ENCODE data around the gene GNAI2. TPM values are rescaled to one million over a fixed set of nuclear protein-coding genes. Genes with fewer than 3 reads are reported as not detected.
"Not testable (repeated sequence)": the region's sequence is repeated elsewhere in the genome, so short reads cannot be mapped to it uniquely, and the experiment has no call there.

GNAI2 gene
- total RNA-seq, 4 donors from 2014 or later: 149 to 297 (median 239) TPM

DNA sequence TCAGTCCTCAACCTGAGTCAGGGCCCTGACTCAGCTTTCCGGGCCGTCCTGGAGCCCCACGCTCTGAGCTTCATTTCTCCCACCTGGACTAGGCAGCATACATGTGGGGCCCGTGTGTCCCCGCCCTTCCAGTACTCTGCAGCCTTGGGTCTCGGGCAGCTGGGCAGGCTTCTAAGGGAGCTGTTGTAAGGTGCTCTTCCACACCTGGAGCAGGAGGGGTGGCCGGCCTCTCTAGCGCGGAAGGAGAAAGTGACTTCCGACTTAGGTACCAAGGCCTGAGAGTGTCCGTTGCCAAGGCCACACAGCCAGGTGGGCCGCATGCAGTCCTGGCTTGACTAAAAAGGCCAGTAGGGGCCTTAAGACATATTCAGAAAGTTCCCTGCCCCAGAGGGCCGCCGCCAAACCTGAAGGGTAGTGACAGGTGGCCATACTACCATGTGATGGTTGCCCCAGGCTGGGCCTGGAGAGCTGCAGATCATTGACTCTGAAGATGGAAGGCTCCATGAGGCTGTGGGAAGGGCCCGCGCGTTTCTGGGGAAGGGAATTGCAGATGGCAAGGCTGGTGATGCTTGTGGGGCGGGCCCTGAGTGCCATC is 23.5 kb downstream of the GNAI2 start:
- WGBS: 27% methylated on average over 8 of the region's 18 CpGs
- Histone ChIP-seq H3K36me3 (peaks cover 24 to 46% (median 44%) of the 10 kb centered on the region in 4 donors), H3K4me3 (peak overlapping the region; percentile 59 to 69 (median 64)), H3K27me3 (no peaks in the 10 kb centered on the region), H3K27ac (replicated peaks in 1 of 4) (peak overlapping the region; percentile 93 to 100 (median 96)), H3K4me1 (peaks cover 64 to 93% (median 88%) of the 10 kb centered on the region in 4 donors), H3K9me3 (no peaks in the 10 kb centered on the region)
- TF ChIP-seq EP300 (IDR thresholded peaks at IDR 0.05) (no peak), POLR2AphosphoS5 (IDR thresholded peaks at IDR 0.05) (no peak), POLR2A (IDR thresholded peaks at IDR 0.05; ENCODE audit: low read depth) (no peak)
- TF ChIP-seq, protein P1, sequence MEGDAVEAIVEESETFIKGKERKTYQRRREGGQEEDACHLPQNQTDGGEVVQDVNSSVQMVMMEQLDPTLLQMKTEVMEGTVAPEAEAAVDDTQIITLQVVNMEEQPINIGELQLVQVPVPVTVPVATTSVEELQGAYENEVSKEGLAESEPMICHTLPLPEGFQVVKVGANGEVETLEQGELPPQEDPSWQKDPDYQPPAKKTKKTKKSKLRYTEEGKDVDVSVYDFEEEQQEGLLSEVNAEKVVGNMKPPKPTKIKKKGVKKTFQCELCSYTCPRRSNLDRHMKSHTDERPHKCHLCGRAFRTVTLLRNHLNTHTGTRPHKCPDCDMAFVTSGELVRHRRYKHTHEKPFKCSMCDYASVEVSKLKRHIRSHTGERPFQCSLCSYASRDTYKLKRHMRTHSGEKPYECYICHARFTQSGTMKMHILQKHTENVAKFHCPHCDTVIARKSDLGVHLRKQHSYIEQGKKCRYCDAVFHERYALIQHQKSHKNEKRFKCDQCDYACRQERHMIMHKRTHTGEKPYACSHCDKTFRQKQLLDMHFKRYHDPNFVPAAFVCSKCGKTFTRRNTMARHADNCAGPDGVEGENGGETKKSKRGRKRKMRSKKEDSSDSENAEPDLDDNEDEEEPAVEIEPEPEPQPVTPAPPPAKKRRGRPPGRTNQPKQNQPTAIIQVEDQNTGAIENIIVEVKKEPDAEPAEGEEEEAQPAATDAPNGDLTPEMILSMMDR (IDR thresholded peaks at IDR 0.05): no peak
- no peak for DNase-seq (ENCODE audit: extremely low spot score)
- intact Hi-C loops (cut with DNase I): loop anchor here (2.0 kb wide), 1 partner anchor 13 kb away; no protein-coding TSS in a partner anchor

DNA sequence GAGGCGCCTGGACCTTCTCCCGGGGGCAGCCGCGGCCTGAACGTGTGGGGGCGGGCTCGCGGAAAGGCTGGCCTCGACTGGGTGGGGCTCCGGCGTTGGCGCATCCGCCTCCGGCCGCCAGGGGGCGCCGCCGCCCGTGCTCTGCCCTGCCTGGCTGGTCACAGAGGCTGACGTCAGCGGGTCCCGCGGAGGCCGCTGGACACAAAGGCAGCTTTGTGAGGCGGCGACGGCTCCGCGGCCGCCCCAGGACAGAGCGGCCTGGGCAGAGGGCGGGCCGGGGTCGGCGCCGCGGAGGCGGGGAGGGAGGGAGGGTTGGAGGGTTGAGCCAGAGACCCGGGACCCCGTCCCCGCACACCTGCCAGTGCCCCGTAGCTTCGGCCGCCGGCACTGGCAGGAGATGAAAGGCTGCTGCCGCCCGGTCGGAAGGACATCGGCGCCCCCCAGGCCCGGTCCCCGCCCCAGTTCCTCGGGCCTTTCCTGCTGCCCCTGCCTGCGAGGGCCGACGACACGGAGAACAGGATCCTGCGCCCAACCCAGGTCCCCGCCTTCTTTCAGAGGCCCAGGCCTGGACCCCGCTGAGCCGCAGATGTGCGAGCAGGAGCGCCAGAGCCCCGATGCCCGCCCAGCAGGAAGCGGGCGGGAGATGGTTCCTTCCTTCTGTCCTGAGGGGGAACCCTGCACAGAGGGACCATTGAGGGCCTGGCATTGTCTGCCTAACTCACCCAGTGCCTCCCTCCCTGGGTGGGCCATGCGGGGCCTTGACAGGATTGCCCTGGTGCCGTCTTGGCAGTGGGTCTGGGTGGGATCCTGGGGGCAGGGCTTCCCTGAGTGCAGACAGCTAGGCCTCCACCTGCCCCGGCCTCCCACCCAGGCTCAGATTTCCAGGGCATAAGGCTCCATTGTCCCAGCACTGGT is 24.3 kb downstream of the GNAI2 start:
- H3K4me1 ChIP-seq: peaks cover 64 to 93% (median 88%) of the 10 kb centered on the region in 4 donors
- intact Hi-C loops (cut with DNase I): no loop called here

DNA sequence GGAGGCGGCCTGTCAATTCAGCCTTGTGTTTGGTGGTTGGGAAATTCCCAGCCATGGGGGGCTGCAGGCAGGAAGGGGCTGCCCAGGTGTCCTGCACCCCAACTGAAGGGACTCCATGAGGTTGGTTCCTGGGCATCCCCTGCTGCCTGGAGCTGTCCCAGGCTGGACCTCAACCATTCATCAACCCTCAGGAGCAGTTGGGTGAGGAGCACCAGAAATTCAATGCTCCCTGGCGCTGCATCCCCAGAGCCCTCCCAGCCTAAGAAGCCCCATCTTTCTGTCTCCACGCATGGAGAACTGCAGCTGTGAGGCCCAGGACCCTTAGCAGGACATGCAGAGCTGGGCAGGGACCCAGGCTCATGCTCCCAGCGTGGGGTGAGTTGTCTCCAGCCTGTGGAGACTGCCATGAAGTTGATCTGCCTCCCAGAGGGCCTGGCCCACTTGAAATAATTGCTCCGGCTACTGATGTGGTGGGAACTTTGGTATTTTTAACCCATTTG is 25.0 kb downstream of the GNAI2 start:
- Histone ChIP-seq H3K4me3 (peak overlapping the region; percentile 59 to 69 (median 64)), H3K36me3 (peaks cover 20 to 36% (median 30%) of the 10 kb centered on the region in 4 donors), H3K27ac (replicated peaks in 1 of 4) (peak overlapping the region; percentile 93 to 100 (median 96)), H3K9me3 (no peaks in the 10 kb centered on the region), H3K27me3 (no peaks in the 10 kb centered on the region), H3K4me1 (peaks cover 66 to 95% (median 88%) of the 10 kb centered on the region in 4 donors)
- TF ChIP-seq POLR2A (IDR thresholded peaks at IDR 0.05; ENCODE audit: low read depth): no peak
- TF ChIP-seq POLR2AphosphoS5 (IDR thresholded peaks at IDR 0.05): no peak
- TF ChIP-seq, protein P1 (IDR thresholded peaks at IDR 0.05): no peak
- no peak for TF ChIP-seq EP300 (IDR thresholded peaks at IDR 0.05)
- WGBS: 25% methylated on average over 2 of the region's 5 CpGs
- no peak for DNase-seq (ENCODE audit: extremely low spot score)
- intact Hi-C loops (cut with DNase I): no loop called here

More for the DNA sequence above, 24.3 kb downstream of the GNAI2 start:
- H3K9me3 ChIP-seq: no peaks in the 10 kb centered on the region
- peak overlapping the region; percentile 93 to 100 (median 96) for H3K27ac ChIP-seq (replicated peaks in 1 of 4)
- peaks cover 22 to 43% (median 37%) of the 10 kb centered on the region in 4 donors for H3K36me3 ChIP-seq
- H3K4me3 ChIP-seq: peak overlapping the region; percentile 59 to 69 (median 64)
- WGBS: 2% methylated on average over 13 of the region's 70 CpGs
- peak; percentile 96 for DNase-seq (ENCODE audit: extremely low spot score)
- TF ChIP-seq, protein P1 (IDR thresholded peaks at IDR 0.05): peak in 2 of 3 experiments; percentile 100
- TF ChIP-seq POLR2A (IDR thresholded peaks at IDR 0.05; ENCODE audit: low read depth) (peak; percentile 24), POLR2AphosphoS5 (IDR thresholded peaks at IDR 0.05) (peak; percentile 88 to 89), EP300 (IDR thresholded peaks at IDR 0.05) (no peak)
- no peaks in the 10 kb centered on the region for H3K27me3 ChIP-seq

DNA sequence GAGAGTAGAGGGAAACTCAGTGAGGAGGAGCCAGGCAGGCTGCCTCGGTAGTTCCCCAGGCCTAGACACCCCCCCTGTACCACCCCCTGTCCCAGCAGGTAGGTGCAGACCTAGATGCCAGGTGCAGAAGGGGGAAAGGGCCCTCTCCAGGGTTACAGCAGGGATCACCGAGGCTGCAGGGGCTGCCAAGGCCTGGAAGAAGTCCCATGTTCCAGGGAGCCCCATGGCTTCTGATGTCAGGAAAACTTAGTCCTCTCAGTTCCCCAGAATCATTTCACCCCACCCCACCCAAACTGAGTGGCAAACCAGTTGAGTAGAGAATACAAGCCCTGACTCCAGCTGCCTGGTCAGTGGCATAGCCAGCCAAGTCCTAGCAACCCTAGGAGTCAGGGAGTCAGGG is 25.5 kb downstream of the GNAI2 start:
- WGBS: 60% methylated on average over 1 of the region's 2 CpGs
- Histone ChIP-seq H3K4me3 (no peak overlapping the region), H3K4me1 (peaks cover 66 to 96% (median 88%) of the 10 kb centered on the region in 4 donors), H3K36me3 (peaks cover 15 to 31% (median 25%) of the 10 kb centered on the region in 4 donors), H3K9me3 (no peaks in the 10 kb centered on the region), H3K27me3 (no peaks in the 10 kb centered on the region), H3K27ac (replicated peaks in 1 of 4) (peak overlapping the region; percentile 93 to 100 (median 96))
- intact Hi-C loops (cut with DNase I): no loop called here
- no peak for DNase-seq (ENCODE audit: extremely low spot score)
- TF ChIP-seq EP300 (IDR thresholded peaks at IDR 0.05) (no peak), POLR2A (IDR thresholded peaks at IDR 0.05; ENCODE audit: low read depth) (no peak), POLR2AphosphoS5 (IDR thresholded peaks at IDR 0.05) (no peak)
- TF ChIP-seq, protein P1 (IDR thresholded peaks at IDR 0.05): no peak

DNA sequence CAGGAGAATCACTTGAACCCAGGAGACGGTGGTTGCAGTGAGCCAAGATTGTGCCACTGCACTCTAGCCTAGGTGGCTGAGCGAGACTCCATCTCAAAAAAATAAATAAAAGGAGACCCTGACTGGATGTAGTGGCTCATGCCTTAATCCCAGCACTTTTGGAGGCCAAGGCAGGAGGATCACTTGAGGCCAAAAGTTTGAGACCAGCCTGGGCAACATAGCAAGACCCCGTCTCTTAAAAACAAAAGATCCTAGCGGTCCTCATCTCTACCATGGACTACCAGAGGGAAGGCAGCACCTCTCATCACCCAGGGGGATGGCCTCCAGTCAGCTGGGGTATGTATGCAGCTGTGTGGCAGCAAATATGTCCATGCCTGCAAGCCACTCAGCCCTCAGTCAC is 26.2 kb downstream of the GNAI2 start:
- intact Hi-C loops (cut with DNase I); H3K27me3 ChIP-seq; H3K9me3 ChIP-seq; H3K4me3 ChIP-seq; DNase-seq (ENCODE audit: extremely low spot score): not testable (repeated sequence)
- Histone ChIP-seq H3K27ac (replicated peaks in 1 of 4) (peak overlapping the region; percentile 93 to 100 (median 96)), H3K36me3 (peaks cover 8 to 24% (median 18%) of the 10 kb centered on the region in 4 donors), H3K4me1 (peaks cover 65 to 95% (median 90%) of the 10 kb centered on the region in 4 donors)
- WGBS: 100% methylated on average over 4 of the region's 4 CpGs
